ENCODE measurements around the gene GON4L. TPM values are rescaled to one million over a fixed set of nuclear protein-coding genes. Genes with fewer than 3 reads are reported as not detected.
A peak's percentile ranks its signal among the peaks of the same experiment; 100 is the strongest.
"Not testable (repeated sequence)": the region's sequence is repeated elsewhere in the genome, so short reads cannot be mapped to it uniquely, and the experiment has no call there.

The GON4L gene
- total RNA-seq, 1 donor from 2014 or later: 22.7 TPM

- no peak for DNase-seq (ENCODE audit: low read depth)
- TF ChIP-seq CTCF (conservative IDR thresholded peaks at IDR 0.05; ENCODE audit: low read depth, low read length): no peak
- H3K4me3 ChIP-seq (ENCODE audit: low read depth, low read length): no peak overlapping the region
Observed at GRCh38 chr1:155741908-155742307, 115.1 kb downstream of the GON4L start.

GRCh38 chr1:155740995-155741394 lies 116.0 kb downstream of the GON4L start:
- DNase-seq (ENCODE audit: low read depth): no peak
- no peak for TF ChIP-seq CTCF (conservative IDR thresholded peaks at IDR 0.05; ENCODE audit: low read depth, low read length)
- H3K4me3 ChIP-seq (ENCODE audit: low read depth, low read length): no peak overlapping the region

- peak; percentile 75 for TF ChIP-seq CTCF (conservative IDR thresholded peaks at IDR 0.05; ENCODE audit: low read depth, low read length)
- DNase-seq (ENCODE audit: low read depth): no peak
- no peak overlapping the region for H3K4me3 ChIP-seq (ENCODE audit: low read depth, low read length)
Observed at GRCh38 chr1:155729031-155729898, 127.7 kb downstream of the GON4L start.

- no peak for DNase-seq (ENCODE audit: low read depth)
- no peak for TF ChIP-seq CTCF (conservative IDR thresholded peaks at IDR 0.05; ENCODE audit: low read depth, low read length)
- no peak overlapping the region for H3K4me3 ChIP-seq (ENCODE audit: low read depth, low read length)
Observed at GRCh38 chr1:155725142-155725541, 131.9 kb downstream of the GON4L start.

- DNase-seq (ENCODE audit: low read depth): no peak
- no peak overlapping the region for H3K4me3 ChIP-seq (ENCODE audit: low read depth, low read length)
- no peak for TF ChIP-seq CTCF (conservative IDR thresholded peaks at IDR 0.05; ENCODE audit: low read depth, low read length)
Observed at GRCh38 chr1:155719703-155720102, 137.3 kb downstream of the GON4L start.

- DNase-seq (ENCODE audit: low read depth): not testable (repeated sequence)
Observed at GRCh38 chr1:155718524-155719115, 138.4 kb downstream of the GON4L start.

GRCh38 chr1:155717041-155717440 lies 140.0 kb downstream of the GON4L start:
- TF ChIP-seq CTCF (conservative IDR thresholded peaks at IDR 0.05; ENCODE audit: low read depth, low read length): no peak
- no peak overlapping the region for H3K4me3 ChIP-seq (ENCODE audit: low read depth, low read length)
- DNase-seq (ENCODE audit: low read depth): no peak

More at GRCh38 chr1:155718524-155719115, 138.4 kb downstream of the GON4L start:
- H3K4me3 ChIP-seq (ENCODE audit: low read depth, low read length): not testable (repeated sequence)
